NCI-H526 (cell line): ENCODE data around the gene CALM3.
"Not testable (repeated sequence)": the region's sequence is repeated elsewhere in the genome, so short reads cannot be mapped to it uniquely, and the experiment has no call there.

Experiments
- DNase-seq, 2 experiments: peaks; one replicate each; lab custom pipeline; 2025; lab: John Stamatoyannopoulos, UW

The CALM3 gene

GRCh38 chr19:46616631-46617322 is 15.6 kb downstream of the CALM3 start:
- peak in 1 of 2 experiments; percentile 78 for DNase-seq

DNA sequence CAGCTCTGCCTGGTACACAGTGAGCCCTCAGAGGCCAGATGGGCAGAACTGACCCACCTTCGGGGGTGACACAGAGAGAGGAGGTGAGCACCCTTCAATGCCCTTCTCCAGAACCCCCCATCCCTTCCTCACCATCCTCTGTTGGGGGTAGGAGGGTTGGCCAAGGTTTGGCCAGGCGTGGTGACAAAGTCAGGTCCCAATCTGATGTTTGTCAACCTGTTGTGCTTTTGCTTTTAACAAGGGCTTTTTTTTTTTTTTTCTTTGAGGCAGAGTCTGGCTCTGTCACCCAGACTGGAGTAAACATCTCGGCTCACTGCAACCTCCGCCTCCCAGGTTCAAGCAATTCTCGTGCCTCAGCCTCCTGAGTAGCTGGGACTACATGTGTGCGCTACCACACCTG is 16.5 kb downstream of the CALM3 start:
- no peak for DNase-seq

- no peak for DNase-seq
Measured at GRCh38 chr19:46618670-46619231, 17.6 kb downstream of the CALM3 start.

- no peak for DNase-seq
Measured at GRCh38 chr19:46620267-46620666, 19.1 kb downstream of the CALM3 start.

DNA sequence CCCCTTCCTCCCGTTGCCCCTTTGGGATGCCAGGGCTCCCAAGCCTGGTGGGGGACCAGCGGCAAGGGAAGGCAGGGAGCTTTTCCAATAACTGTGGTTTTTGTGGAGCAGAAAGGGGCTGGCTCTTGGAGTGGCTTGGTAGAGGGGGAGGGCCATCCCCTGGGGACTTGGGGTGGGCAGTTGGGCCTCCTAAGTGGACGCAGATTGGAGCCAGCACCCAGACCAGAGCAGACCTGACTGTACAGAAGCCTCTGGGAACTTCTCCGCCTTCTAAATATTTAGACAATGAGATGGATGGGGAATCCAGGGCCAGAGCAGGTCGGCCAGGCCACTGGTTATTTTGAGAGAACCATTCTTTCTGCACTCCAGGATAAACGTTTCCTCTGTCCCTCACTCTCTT is 19.6 kb downstream of the CALM3 start:
- no peak for DNase-seq

DNA sequence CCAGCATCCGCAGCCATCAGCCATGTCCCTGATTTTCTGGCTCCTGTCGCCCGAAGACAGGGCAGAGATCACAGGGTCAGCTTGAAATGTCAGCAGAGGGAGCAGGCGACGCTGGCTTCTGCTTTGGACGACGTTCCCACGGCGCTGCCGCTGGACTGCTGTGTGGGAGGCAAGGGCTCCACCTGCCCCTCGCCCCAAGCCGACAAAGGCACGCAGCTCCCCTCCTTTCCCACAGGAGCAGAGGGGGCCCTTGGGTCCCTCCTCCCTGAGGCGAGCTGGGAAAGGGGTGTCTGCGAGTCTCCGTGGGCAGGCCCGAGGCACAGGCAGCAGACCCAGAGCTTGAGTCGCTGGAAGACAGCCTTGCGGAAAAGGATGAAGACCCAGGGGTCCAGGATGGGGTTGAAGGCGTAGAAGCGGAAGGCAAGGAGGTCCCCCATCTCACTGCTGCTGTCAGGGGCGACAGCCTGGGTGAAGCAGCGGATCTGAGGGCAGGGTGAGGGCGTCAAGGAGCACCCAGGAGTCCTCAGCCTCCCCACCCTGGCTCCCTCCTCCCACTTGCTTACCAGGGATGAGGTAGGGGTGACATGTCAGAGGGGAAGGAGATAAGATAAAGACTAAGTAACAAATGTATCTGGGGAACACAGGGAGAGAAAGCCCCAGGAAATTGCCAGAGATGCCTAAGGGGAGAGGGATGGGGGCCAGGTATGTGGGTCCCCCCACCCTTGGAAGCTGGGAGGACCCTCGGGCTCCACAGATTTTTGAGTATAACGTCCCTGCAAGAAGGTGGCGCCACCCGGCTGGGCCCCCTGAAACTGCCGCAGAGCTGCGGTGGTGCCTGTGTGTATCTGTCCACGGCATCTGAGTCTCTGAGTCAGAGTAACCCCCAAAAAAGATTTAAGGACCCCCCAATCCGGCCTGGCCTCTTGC is 20.3 kb downstream of the CALM3 start:
- no peak for DNase-seq

DNA sequence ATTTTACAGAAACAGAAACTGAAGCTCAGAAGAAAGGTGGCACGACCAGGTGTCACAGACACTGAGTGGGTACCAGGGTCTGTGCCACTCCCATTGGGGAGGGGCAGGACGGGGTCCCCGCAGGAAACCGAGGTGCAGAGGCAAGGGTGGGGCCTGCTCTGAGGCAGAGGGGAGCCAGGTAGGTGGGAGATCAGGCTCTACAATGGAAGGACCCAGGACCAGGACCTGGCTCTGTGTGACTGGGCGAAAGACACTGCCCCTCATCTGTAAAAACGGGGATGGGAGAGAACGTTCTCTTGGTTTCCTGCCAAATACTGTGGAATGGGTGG is 21.0 kb downstream of the CALM3 start:
- DNase-seq: no peak

GRCh38 chr19:46623915-46624502 is 22.9 kb downstream of the CALM3 start:
- no peak for DNase-seq

GRCh38 chr19:46624958-46625661 is 24.0 kb downstream of the CALM3 start, which contains the start of gene PTGIR:
PTGIR (minus strand) TSS chr19:46625089; CDS start chr19:46624225, 864 bp downstream.
- no peak for DNase-seq

DNA sequence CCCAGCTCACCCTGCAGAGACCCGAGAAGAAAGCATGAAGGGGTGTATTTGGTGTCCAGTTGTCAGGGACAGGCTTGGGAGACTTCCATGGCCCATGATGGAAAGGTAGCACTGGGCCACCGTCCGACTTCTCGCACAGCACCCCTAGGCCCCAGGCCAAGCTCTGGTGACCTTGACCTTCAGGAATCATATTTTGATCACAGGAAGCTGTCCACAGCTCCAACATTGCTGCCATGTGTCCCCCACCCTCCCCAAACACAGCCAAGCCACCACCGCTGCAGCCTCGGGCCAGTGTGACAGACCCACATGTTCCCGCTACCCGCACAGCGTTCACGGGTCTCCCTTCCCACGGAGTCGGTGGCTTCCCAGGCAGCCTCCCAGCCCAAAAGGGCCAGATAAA is 24.6 kb downstream of the CALM3 start:
- no peak for DNase-seq

DNA sequence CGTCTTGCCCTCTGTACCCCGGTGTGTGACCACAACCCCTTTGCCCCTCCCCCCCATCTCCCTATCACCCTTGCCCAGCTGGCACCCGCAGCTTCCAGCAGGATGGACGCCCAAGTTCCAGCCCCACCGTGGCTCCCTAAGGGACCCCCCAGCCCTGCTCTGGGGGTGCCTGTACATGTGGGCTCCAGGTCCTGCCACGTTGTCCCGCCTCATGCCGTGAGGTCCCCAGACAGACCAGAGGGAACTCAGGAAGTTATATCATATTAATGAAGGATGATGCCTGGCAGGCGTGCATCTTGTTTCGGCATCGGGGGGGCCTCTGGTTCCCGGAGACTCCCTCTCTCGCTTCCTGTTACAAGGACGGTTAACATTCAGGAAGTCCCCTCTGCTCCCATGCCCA is 25.3 kb downstream of the CALM3 start:
- no peak for DNase-seq

DNA sequence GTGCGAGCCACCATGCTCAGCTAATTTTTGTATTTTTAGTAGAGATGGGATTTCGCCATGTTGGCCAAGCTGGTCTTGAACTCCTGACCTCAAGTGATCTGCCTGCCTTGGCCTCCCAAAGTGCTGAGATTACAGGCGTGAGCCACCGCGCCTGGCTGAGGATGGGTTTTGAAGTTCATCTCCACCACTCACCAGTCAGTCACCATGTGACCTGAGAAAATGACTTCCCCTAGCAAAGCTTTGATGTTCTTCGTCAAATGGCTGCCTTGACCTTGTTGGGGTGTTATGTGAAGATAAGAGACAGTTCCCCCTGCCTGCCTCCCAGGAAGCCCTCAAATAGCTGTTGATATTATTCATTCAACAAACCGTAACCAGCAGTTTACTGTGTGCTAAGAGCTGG is 27.8 kb downstream of the CALM3 start:
- not testable (repeated sequence) for DNase-seq

DNA sequence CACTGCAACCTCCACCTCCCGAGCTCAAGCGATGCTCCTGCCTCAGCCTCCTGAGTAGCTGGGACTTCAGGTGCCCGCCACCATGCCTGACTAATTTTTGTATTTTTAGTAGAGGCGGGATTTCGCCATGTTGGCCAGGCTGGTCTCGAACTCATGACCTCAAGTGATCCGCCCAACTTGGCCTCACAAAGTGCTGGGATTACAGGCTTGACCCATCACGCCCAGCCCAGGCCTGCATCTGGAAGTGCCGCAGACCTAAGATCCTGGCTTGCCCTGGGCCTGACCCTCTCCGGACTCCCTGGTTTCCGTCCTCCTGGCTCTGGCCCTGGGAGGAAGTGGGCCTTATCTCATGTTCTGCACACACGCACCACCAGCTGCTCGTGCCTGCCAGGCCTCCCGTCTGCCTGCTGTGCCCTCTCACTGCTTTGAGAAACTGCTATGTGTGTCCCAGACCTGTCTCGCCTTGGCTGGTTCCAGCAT is 28.5 kb downstream of the CALM3 start:
- DNase-seq: no peak

DNA sequence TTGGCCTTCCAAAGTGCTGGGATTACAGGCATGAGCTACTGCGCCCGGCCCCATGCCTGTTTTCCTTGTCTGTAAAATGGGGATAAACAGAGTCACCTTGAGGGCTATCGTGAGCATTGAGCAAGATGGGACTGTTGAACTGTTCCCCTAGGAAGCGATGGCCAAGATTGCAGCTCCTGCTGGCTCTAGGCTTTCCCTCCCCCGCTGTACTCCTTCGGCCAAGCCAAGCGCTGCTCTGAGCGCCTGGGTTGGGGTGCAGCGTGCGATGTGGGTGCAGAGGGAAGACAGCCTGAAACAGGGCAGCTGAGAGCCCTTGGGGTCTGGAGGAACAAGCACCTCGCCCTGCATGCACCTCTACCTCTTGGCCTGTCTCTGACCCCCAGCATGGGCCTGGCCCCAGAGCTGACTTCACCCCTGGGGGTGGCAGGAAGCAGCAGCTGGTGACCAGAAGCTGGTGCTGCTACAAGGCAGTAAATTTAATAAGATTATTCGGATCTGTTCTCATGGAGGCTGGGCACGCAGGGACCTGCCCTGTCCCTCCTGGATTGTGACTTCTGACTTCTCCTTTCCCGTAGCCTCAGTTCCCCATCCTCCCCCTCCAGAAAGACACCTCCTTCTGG is 29.6 kb downstream of the CALM3 start:
- DNase-seq: no peak

DNA sequence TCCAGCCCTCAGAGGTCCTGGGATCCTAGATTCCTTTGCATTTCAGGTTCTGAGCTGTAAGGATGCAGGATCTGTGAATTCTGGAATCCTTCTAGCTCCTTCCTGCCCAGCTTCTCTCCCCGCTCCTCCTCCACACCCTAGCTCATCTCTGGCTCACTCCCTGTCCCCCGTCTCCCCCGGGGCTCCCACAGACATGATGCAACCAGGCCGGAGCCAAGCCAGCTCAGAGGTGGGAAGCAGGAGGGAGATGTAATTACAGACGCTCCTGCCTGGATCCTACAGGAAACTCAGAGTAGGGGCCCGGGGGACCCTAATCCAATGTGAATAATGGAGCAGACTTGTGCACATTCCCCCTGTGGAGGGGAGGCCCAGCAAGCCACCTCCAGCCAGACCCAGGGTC is 30.4 kb downstream of the CALM3 start:
- DNase-seq: no peak

- no peak for DNase-seq
Measured at GRCh38 chr19:46633130-46633529, 32.0 kb downstream of the CALM3 start.

- DNase-seq: peak in 1 of 2 experiments; percentile 86
Measured at GRCh38 chr19:46634045-46634655, 33.0 kb downstream of the CALM3 start.

DNA sequence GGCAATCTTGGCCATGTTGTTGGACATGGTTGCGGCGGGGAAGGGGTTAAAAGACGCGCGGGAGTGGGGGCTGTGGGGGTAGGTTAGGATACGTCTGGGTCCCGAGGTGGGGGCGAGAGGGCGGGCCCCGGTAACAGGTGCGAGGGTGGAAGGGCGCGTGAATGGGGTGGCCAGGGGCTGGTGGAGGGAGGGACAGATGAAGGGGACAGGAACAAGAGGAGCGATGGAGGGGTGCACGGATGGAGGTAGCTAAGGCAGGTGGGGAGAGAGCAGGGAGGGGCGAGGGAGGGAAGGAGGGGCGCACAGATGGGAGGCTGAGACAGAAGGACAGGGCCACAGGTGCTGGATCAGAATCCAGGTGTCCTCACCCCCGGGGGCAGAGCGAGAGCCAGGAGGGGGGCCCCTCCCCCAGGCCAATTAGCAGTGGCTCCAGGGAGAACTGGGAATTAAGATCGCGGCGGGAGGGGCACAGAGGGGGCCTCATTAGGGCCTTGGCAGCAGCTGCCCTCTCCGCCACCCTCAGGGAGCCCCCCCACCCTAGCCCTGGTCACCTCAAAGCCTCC is 33.6 kb downstream of the CALM3 start:
- DNase-seq: peak in 1 of 2 experiments; percentile 49

DNA sequence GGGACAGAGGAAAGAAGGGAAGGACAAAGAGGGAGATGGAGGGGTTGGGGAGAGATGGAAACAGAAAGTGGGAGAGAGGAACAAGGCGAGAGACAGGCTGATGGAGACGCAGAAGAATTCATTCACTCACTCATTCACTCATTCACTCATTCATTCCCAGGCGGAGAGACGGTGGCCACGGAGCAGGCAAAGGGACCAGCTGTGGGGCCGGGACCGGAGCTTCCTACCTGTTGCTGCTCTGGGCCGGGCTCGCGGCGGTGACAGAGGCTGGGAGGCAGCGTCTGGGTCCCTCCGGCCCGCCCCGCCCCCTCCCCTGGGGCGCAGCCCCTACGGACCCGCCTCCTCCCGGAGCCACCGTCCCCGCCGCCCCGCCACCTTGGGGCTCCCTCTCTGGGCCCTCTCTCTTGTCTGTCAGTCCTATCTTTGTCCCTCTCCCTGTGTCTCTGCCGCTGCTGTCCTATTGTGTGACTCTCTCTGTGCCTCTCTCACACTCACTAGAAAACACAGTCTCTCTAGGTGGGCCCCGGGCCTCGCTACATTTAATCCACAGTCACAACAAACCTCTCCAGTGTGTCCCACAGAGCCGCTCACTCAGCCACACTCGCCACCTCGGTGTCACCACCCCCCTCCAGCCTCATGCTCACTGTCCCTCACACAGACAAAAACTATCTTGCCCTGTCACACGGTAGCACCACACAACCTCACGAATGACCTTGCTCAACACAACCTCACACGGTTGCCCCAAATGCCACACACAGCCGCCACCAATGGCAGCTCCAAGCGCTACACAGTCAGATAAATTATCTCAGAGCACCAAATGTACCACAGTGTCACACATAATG is 35.0 kb downstream of the CALM3 start, which contains the start of gene GNG8:
GNG8 (minus strand) TSS at position 283 of the 842 bp plus-strand sequence. CDS start 1,520 bp downstream, outside the sequence.
- peak in 1 of 2 experiments; percentile 32 for DNase-seq
